Inflammatory macrophage treated with lipopolysaccharide for 4 hours (primary cell): Measurements from ENCODE around the gene PTPRG.
"Not testable (repeated sequence)": the region's sequence is repeated elsewhere in the genome, so short reads cannot be mapped to it uniquely, and the experiment has no call there.

Source experiments
- DNase-seq: peaks from one replicate; pipeline ENCODE4 v3.0.0-alpha.2; 2020

PTPRG gene

DNA sequence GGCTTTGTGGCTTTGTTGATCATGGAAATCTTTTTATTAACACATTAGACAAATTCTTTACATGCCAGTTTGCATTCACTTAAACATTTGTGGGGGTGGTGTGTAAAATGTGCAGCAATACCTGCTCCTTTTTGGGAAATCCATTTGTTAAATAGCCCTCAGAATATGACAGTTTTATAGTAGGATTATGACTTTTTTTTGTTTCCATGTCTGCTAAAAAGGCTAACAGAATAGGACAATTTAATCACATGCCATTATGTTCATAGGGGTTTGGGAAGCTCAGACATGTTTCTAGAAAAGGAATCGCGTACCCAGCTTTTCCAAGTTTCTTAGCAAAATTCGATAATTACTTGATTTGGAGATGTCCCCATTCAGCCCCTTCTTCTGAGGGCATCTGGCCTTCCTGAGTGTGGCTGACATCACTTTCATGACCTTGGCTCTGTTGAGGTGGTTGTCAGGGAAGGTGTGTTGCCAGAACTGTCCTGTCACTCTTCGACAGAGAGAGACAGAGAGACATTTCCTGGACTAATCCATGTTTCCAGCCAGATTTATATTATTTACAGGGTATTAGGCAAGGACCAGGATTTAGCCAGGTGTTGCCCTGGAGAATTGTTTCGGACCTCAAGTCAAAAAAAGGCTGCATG lies 126.4 kb downstream of the PTPRG start:
- no peak for DNase-seq

DNA sequence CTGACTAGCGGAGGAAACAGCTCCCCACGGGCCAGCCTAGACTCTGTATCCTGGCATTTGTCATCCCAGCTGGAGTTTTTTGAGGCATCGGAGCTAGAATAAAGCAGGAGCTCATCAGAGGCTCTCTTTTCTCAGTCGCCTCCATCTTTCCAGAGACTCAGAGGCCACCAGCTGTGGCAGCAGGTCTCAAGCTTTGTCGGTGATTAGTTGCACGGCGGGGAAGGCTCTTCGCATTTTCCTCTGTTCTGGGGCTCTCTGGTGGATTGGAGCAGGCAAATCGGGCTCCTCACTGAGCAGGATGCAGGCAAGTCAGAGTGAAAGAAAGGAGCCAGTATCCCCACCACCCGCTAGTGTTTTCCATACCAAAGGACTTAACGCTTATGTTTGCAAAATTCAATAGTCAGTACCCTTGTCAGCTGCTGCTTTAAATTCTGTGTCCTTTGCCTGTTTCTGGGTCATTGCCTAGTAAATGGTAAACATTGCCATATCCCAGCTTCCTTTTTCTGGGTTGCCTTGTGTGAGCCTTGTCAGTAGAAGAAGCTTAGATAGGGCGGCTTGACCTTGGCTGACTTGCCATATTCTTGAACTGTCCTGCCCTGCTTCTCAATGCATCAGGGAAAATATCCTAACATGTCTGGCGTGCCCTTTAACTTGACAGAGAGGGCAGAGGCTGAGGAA lies 127.1 kb downstream of the PTPRG start:
- no peak for DNase-seq

DNA sequence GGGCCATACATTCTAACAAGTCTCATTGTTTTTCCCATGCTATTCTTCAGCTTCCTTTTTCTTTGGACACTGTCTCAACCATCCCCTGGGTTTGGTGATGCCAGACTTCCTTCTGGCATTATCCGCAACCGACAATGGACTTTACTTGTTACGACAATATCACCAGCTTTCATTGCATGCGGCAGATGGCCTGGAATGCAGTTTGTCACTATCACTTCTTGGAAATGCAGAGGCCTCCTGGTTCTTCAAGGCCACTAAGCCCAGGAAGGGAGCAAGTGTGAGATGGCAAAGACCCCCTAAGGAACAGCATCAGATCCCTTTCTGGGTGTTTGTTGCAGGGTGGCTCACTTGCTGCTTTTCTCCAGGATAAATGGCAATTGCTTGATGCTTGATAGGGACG lies 128.6 kb downstream of the PTPRG start:
- DNase-seq, result no peak

DNA sequence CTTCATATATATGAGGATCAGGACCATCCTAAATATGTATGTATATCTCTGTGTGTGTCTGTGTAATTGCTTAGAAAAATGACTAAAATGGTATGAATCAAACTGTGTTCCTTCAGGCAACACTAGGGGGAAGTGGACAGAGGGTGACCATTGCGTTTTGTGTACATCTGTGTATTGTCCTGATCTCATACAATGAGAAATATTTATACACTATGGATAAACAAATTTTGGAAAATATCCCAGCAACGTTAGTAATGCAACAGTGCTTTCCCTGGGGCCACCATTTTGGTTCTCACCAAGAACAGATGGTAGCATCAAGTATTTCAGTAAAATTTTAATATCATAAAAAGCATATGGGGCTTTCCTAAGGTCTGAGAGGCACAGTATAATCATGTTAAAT lies 130.1 kb downstream of the PTPRG start:
- no peak for DNase-seq

DNA sequence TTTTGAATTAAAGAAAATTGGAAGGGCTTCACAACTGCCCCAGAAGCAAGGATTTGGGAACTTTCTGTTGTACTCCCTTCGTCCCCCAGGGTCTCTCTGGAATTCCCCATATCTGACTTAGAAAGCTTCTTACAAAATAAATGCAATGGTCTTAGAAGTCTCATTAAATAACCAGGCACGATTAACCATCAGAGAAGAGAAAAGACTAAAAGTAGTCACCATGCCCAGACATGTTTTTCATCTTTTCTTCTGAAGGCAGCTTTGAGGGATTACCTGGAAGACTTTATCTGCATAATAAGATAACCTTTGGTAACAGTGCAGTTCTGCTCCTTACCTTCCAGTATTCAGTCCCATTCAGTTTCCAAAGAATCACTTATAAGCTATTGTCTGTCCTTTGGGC lies 135.9 kb downstream of the PTPRG start:
- no peak for DNase-seq

DNA sequence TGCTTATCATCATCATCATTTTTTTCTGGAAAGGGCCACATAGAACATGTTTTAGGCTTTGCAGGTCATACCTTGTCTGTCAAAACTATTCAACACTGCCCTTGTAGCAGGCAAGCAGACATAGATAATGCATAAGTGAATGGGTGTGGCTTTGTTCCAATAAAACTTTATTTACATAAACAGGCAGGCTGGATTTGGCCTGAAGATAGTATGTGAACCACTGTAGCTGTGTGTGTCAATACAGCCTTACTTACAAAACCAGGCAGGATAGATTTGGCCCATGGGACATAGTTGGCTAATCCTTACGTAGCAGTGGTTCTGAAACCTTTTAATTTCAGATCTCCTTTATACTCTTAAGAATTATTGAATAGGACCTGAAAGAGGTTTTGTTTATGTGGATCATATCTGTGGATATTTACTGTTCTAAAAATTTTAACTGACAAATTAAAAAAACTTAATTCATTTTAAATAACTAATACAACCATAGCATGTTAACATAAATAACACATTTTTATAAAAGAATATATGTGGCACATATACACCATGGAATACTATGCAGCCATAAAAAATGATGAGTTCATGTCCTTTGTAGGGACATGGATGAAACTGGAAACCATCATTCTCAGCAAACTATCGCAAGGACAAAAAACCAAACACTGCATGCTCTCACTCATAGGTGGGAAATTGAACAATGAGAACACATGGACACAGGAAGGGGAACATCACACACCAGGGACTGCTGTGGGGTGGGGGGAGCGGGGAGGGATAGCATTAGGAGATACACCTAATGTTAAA lies 137.1 kb downstream of the PTPRG start:
- not testable (repeated sequence) for DNase-seq

DNA sequence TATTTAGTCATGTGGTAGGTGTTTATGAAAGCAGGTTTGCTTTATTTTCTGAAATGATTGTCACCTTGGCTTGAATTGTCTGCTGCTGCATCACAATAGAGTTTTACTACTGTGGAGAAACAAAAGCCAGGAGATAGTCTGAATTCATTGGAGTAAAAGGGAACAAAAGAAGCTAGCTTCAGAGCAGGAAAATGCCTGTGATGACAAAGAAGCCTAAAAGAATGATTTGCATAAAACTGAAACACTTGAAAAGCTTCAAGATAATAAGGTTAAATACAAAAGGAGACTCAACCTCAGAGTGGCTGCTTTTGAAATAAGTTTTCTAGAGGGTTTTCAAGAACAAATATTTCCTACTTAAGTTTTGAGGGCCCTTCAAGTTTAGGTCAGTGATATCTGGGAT lies 138.3 kb downstream of the PTPRG start:
- no peak for DNase-seq

DNA sequence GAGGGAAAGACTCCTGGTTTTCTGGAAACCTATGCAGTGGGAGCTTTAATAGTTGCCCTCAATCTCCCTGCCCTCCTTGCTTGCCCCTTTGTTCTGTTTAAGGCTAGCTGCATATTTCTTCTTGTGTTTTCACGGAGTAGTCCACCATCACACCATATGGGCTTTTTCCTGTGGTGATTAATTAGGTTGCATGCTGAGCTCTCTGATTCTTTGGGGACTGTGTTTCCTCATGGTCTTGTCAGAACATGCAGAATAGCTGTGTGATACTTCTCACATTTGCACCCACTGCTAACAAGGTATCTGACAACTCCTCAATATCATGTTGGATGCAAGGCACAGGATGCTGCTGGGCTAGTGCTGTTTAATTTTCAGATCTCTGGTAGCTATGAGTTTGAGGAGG lies 139.6 kb downstream of the PTPRG start:
- DNase-seq, result no peak

DNA sequence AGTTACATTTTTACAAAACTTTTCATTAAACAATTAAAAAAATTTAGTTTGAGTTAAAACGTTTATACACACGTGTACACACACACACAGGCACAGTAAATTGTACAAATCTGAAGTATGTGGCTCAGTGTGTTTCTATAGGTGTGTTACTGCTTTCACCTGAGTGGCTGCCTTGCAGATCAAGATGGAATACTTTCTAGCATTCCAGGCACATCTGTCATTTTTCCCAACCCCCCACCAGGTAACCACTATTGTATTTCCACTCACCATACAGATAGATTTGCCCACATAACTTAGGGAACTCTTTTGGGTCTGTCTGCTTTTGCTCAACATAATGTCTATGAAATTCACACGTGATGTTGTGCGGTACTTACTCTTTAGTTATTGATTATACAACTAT lies 141.1 kb downstream of the PTPRG start:
- no peak for DNase-seq

DNA sequence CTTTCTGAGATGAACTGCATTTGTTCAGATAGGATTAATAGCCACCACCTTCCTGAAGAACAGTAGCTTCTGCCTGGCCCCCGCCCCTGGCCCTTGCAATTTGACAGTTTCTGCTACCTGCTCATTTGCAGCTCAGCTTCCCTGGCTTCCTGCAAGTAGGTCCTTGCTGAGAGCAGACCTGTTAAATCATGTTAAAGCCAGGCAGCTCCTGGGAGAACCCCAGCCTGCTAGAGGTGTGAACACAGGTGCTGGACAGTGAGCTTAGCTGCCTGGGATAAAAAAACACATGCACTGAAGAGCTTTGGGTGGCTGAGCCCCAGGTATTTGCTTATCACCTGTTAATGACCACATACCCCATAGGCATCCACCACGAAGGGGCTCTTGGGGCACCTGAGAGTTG lies 143.4 kb downstream of the PTPRG start:
- no peak for DNase-seq

DNA sequence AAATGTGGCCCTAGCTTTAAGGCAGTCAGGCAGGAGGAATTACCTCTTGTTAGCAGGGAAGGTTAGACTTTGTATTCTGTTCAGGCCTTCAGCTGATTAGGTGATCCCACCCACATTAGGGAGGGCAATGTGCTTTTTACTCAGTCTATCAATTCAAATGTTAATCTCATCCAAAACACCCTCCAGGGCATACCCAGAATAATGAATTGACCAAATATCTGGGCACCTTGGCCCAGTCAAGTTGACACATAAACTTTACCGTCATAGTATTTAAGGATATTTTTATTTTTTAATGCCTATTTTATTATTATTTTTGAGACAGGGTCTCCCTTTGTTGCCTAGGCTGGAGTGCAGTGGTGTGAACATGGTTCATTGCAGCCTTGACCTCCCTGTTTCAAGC lies 146.1 kb downstream of the PTPRG start:
- no peak for DNase-seq

DNA sequence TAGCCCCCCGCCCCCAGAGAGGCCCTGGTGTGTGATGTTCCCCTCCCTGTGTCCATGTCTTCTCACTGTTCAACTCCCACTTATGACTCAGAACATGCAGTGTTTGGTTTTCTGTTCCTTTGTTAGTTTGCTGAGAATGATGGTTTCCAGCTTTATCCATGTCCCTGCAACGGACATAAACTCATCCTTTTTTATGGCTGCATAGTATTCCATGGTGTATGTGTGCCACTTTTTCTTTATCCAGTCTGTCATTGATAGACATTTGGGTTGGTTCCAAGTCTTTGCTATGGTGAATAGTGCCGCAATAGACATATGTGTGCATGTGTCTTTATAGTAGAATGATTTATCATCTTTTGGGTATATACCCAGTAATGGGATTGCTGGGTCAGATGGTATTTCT lies 149.5 kb downstream of the PTPRG start:
- DNase-seq, result not testable (repeated sequence)

DNA sequence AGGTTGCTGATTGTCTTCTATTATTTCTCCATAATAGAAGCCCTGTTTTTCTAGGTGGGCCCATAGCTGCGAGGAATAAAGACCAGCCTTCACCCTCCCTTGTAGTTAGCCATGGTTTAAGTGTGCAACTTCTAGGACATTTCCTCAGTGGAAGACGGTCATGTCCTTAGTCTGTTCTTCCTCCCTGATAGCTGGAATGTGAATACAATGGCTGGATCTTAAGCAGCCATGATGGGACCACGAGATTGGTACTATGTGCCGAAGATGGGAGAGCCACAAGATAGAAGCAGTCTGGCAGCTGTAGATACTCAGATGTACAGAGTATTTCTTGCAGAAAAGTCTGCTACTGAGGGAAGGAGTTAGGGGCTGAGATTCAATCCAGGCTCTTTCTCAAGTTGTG lies 152.9 kb downstream of the PTPRG start:
- DNase-seq, result no peak

DNA sequence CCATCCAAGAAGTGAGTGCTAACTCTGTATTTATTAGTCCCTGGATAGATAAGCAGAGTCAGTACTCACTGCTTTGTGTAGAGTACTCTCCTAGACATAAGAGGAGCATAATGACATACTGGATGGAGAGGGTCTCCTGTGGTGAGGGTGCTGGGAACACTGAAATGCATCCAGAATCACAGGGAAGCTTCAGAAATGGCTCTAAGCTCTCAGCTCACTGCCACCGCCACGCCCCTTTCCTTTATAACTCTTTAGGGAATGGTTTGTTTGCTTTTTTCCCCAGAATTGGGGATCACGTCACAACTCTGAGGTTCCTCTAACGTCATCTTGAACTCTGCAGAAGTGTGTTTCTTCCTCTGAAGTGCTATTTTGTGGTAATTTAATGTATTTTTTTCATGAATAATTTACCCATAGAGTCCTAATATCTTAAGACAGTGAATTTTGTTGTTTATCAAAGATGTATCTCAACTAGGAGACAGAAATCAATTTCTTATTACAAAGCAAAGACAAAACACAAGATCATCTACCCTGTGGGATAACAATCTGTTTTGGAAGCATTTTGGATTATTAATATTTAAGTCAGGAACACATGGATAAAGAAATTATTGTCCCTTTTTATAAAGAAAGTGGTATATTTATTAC lies 154.6 kb downstream of the PTPRG start:
- no peak for DNase-seq

DNA sequence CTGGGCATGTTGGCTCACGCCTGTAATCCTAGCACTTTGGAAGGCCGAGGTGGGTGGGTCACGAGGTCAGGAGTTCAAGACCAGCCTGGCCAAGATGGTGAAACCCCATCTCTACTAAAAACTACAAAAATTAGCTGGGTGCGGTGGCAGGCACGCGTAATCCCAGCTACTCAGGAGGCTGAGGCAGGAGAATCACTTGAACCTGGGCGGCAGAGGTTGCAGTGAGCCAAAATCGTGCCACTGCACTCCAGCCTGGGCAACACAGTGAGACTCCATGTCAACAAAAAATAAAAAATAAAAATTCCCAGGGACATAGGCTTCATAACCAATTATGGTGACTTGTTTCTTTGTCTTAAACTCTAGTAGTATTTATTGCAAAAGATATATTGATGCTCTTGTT lies 155.3 kb downstream of the PTPRG start:
- not testable (repeated sequence) for DNase-seq

DNA sequence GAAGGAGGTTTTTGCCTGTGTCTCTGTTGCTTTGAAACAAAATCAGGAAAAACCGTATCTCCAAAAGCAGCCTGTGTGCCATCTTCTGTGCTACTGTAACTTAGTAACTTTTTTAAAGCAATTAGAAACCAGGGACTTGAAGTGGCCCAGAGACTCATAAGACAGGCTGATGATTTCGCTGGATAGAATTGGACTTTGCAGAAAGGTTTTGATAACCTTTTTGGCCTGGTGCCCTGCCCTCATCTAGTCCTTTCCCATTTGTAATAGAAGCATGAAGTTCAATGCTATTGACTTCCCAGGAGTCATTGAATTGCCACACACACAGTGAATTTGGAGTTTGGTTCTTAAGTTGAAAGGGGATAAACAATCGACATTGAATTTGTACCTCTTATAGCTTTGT lies 157.2 kb downstream of the PTPRG start:
- DNase-seq, result no peak

DNA sequence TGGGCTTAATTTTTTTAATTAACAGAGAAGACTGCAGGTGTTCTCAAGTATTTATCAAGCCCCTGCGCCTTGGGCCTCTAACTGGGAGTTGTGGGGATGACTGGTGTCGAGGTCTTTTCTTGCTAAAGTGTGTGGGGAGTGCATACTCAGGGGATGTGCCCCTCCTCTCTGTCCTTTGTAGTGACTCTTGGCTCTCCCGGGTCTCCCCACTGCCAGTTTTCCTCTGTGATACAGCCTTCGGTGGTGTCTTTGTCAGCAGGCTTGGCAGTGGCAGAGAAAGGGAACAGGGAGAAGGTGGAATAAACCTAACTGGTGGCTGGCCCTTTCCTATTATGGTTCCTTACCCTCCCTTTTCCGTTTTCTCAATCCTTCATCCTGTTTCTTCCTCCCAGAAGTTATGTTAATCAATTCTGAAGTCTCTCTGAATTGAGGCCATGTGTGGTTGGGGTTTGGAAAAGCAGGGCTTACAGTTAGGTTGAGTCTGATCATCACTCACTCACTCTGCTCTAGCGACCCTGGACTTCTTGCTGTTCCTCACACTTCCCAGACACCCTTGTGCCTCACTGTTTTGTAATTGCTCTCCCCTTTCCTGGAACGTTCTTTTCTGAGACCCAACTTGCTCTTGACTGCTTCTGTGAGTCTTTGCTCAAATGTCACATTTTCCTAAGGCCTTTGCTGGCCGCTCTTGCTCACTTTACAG lies 158.1 kb downstream of the PTPRG start:
- no peak for DNase-seq

DNA sequence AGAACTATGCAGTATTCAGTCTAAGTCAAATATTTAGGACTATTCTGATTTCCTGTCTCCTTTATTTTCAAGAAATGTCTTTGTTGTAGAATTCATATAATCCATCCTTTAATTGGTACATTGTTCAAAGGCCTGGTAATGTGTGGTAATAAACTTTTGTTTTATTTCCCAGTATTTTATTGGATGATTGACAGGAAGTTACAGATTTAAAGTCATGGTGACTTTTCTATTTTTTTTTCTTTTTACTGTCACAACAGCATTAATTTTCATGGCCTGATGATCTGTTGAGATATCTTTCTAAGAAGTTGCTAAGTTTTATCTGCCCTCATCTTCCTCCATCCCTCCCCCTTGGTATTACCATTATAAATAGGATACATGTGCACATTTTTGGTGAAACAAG lies 161.7 kb downstream of the PTPRG start:
- DNase-seq, result no peak

DNA sequence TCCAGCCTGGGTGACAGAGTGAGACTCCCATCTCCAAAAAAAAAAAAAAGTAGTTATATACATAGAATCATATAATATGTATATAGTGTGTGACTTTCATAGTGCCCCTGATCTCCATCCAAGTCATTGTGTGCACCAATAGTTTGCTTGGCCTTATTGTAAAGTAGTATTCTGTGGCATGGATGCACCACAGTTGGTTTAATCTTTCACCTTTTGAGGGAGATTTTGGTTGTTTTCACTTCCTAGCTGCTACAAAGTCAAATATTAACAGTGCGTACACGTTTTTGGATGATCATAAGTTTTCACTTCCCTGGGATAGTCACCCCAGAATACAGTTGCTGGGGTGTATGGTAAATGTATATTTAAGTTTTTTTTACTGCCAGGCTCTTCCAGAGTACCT lies 162.8 kb downstream of the PTPRG start:
- DNase-seq, result no peak

DNA sequence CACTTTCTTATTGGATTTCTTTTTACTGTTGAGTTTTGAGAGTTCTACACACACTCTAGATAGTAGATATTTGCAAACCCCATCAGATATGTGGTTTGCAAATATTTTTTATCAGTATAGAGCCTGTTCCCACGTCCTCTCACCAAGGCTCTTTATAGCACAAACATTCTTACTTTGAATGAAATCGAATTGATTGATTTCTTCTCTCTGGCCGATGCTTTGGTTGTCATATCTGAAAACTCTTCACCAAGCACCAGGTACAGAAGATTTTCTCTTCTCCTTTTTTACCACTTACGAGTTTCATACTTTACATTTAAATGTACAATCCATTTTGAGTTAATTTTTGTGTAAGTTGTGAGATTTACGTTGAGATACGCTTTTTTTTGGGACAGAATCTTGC lies 163.4 kb downstream of the PTPRG start:
- no peak for DNase-seq

DNA sequence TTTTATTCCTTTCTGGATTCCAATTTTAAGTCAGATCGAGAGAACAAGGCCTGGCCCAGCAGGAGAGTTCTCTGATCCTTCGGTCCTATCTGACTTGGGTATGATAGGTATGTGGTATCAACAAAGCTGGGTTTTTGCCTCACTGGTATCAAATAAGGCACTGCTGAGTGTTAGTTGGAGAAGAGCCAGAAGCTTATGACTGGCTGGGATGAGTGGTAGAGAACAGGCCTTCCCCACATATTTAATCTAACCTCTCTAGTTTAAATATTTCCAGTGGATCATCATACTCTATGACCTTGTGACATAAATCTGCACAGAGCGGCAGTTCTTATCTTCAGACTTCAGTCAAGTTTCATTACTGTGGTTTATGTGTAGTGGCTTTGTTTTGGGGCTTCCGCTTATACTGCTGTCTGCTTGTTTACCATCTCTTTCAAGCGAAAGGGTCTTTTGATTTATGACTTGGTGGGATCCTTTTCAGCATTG lies 164.5 kb downstream of the PTPRG start:
- DNase-seq, result no peak

DNA sequence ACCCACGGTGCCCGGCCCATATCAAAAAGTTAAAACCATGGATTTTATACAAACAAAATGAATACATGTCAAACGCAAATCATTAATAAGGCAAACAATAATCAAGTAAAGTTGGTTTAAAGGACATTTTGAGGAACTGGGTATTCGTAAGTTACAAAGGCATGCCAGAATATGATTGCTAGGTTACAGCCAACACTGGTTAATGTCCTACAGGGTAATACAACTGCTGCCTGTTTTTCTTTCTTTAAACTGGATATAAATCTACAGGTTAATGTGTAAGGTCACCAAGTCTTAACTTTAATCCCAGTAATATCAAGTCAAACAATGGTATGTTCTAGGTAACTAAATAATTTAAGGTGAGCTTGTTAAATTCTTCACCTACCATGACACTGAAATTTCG lies 166.1 kb downstream of the PTPRG start:
- DNase-seq, result no peak

DNA sequence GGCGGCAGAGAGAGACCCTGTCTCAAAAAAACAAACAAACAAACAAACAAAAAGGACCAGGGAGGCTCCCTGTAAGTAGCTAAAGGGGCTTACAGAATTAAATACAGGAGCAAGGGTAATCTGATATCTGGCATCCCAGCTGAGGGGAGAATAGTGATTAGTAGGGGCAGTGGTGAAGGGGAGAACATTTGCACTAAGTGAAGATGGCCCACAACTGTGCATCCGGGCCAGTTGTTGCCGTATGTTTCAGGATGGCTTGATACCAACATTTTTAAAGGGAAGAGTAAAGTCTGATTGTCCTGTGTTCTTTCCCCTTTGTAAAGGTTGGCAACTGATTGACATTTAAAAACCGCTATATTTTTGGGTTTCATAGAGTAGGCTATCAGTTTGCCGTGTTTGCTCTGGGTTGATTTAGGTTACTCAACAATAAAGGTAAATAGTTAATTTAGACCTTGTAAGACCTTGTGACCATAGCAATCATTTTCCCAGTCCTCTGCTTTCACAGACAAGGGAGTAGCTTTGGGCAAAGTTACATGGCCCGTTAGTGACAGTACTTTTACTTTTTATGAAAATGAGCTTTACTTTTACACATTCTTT lies 167.8 kb downstream of the PTPRG start:
- DNase-seq, result no peak
